HEK293T (cell line): ENCODE results near the gene SPACA9.

ENCODE experiments used
- CTCF ChIA-PET: fragments of 350-600 bp; formaldehyde crosslinking; extraction: SDS; loops from one replicate; lab custom pipeline; 2021; ENCODE audit warnings: antibody characterized with exemption, inconsistent platforms; lab: Yijun Ruan, JAX
- POLR2A ChIA-PET: fragments of 350-600 bp; formaldehyde crosslinking; extraction: SDS; loops from one replicate; lab custom pipeline; 2020; ENCODE audit warnings: antibody characterized with exemption, inconsistent platforms; lab: Yijun Ruan, JAX
- DNase-seq: peaks from one replicate; pipeline ENCODE4 v3.0.0; 2012; ENCODE audit warnings: mixed read lengths; ENCODE audit errors: extremely low spot score
- ARNT ChIP-seq: fragments of 450-650 bp; IDR thresholded peaks from 2 replicates; pipeline ENCODE4 v1.6.1; 2017; ENCODE audit warnings: mild to moderate bottlenecking
- BHLHE40 ChIP-seq: fragments of 450-650 bp; IDR thresholded peaks from 2 replicates; pipeline ENCODE4 v1.6.1; 2016; ENCODE audit warnings: mild to moderate bottlenecking, moderate library complexity, borderline replicate concordance
- CTBP1 ChIP-seq: fragments of 450-650 bp; IDR thresholded peaks from 2 replicates; pipeline ENCODE4 v1.6.1; 2016; ENCODE audit warnings: borderline replicate concordance
- ELF4 ChIP-seq: fragments of 450-650 bp; IDR thresholded peaks from 2 replicates; pipeline ENCODE4 v1.6.1; 2017; ENCODE audit warnings: antibody characterized with exemption
- FOXA1 ChIP-seq: fragments of 450-650 bp; IDR thresholded peaks from 2 replicates; pipeline ENCODE4 v1.6.1; 2016; ENCODE audit warnings: mild to moderate bottlenecking
- FOXK2 ChIP-seq: fragments of 450-650 bp; IDR thresholded peaks from 2 replicates; pipeline ENCODE4 v1.6.1; 2016; ENCODE audit warnings: mild to moderate bottlenecking
- FOXM1 ChIP-seq: fragments of 450-650 bp; IDR thresholded peaks from 2 replicates; pipeline ENCODE4 v1.6.1; 2017; ENCODE audit warnings: mild to moderate bottlenecking, borderline replicate concordance
- HDGF ChIP-seq: fragments of 450-650 bp; IDR thresholded peaks from 2 replicates; pipeline ENCODE4 v1.6.1; 2017; ENCODE audit warnings: antibody characterized with exemption, borderline replicate concordance
- L3MBTL2 ChIP-seq: fragments of 450-650 bp; conservative IDR thresholded peaks from 2 replicates; pipeline ENCODE4 v1.6.1; 2016; ENCODE audit warnings: mild to moderate bottlenecking
- LEF1 ChIP-seq: fragments of 450-650 bp; IDR thresholded peaks from 2 replicates; pipeline ENCODE4 v1.6.1; 2017; ENCODE audit warnings: mild to moderate bottlenecking, borderline replicate concordance
- NFRKB ChIP-seq: fragments of 450-650 bp; IDR thresholded peaks from 2 replicates; pipeline ENCODE4 v1.6.1; 2016; ENCODE audit warnings: mild to moderate bottlenecking, moderate library complexity
- PKNOX1 ChIP-seq: fragments of 450-650 bp; IDR thresholded peaks from 2 replicates; pipeline ENCODE4 v1.6.1; 2016
- SP1 ChIP-seq: fragments of 450-650 bp; IDR thresholded peaks from 2 replicates; pipeline ENCODE4 v1.6.1; 2017
- SUZ12 ChIP-seq: fragments of 450-650 bp; IDR thresholded peaks from 2 replicates; pipeline ENCODE4 v1.6.1; 2016; ENCODE audit warnings: mild to moderate bottlenecking
- TARDBP ChIP-seq: fragments of 450-650 bp; IDR thresholded peaks from 2 replicates; pipeline ENCODE4 v1.6.1; 2016
- ZNF384 ChIP-seq: fragments of 450-650 bp; IDR thresholded peaks from 2 replicates; pipeline ENCODE4 v1.6.1; 2016

The SPACA9 gene

GRCh38 chr9:132886334-132886725 lies 7.6 kb downstream of the SPACA9 start:
- ChIA-PET CTCF (no interaction called here), POLR2A (no interaction called here)
- no peak for TF ChIP-seq SUZ12
- TF ChIP-seq L3MBTL2: no peak
- TF ChIP-seq FOXA1: no peak
- TF ChIP-seq FOXK2: no peak
- no peak for TF ChIP-seq SP1
- TF ChIP-seq LEF1: no peak
- no peak for TF ChIP-seq ELF4
- no peak for TF ChIP-seq FOXM1
- TF ChIP-seq TARDBP: no peak
- no peak for TF ChIP-seq BHLHE40
- TF ChIP-seq NFRKB: no peak
- TF ChIP-seq ZNF384: no peak
- no peak for TF ChIP-seq CTBP1
- no peak for TF ChIP-seq ARNT
- TF ChIP-seq PKNOX1: no peak
- TF ChIP-seq HDGF: no peak
- DNase-seq: no peak

- POLR2A ChIA-PET: no interaction called here
- no peak for DNase-seq
These were observed 8.8 kb downstream of the SPACA9 start for GRCh38 chr9:132887181-132888120.

GRCh38 chr9:132888151-132888550 lies 9.5 kb downstream of the SPACA9 start:
- POLR2A ChIA-PET: no interaction called here
- TF ChIP-seq ZNF384: no peak
- TF ChIP-seq FOXA1: no peak
- TF ChIP-seq LEF1: no peak
- TF ChIP-seq PKNOX1: no peak
- TF ChIP-seq BHLHE40: no peak
- TF ChIP-seq ARNT: no peak
- no peak for TF ChIP-seq ELF4
- no peak for TF ChIP-seq FOXK2
- TF ChIP-seq SUZ12: no peak
- no peak for TF ChIP-seq TARDBP
- no peak for TF ChIP-seq CTBP1
- no peak for TF ChIP-seq HDGF
- no peak for TF ChIP-seq SP1
- TF ChIP-seq L3MBTL2: no peak
- TF ChIP-seq NFRKB: no peak
- no peak for TF ChIP-seq FOXM1
- DNase-seq: no peak
- CTCF ChIA-PET: no interaction called here

More at GRCh38 chr9:132887181-132888120, 8.8 kb downstream of the SPACA9 start:
- no peak for TF ChIP-seq SP1
- no peak for TF ChIP-seq NFRKB
- TF ChIP-seq L3MBTL2: no peak
- no peak for TF ChIP-seq CTBP1
- no peak for TF ChIP-seq FOXK2
- CTCF ChIA-PET: no interaction called here

GRCh38 chr9:132892400-132892799 lies 13.7 kb downstream of the SPACA9 start:
- ChIA-PET CTCF (no interaction called here), POLR2A (no interaction called here)
- DNase-seq: no peak
- no peak for TF ChIP-seq ARNT
- TF ChIP-seq FOXM1: no peak
- no peak for TF ChIP-seq HDGF
- no peak for TF ChIP-seq FOXK2
- TF ChIP-seq SP1: no peak
- TF ChIP-seq BHLHE40: no peak
- TF ChIP-seq SUZ12: no peak
- no peak for TF ChIP-seq TARDBP
- TF ChIP-seq PKNOX1: no peak
- TF ChIP-seq ZNF384: no peak
- TF ChIP-seq LEF1: no peak
- TF ChIP-seq ELF4: no peak
- TF ChIP-seq FOXA1: no peak

- DNase-seq: no peak
- TF ChIP-seq LEF1 (no peak), SUZ12 (no peak), BHLHE40 (no peak), FOXA1 (no peak)
- POLR2A ChIA-PET: no interaction called here
- CTCF ChIA-PET: interaction anchor here (1.3 kb wide), 1 partner anchor 8 kb away, joined by 4 read pairs; no protein-coding TSS in a partner anchor
These were observed 15.6 kb downstream of the SPACA9 start for GRCh38 chr9:132894346-132894745.

GRCh38 chr9:132894862-132895835 lies 16.5 kb downstream of the SPACA9 start:
- CTCF ChIA-PET: no interaction called here
- TF ChIP-seq LEF1 (no peak), SUZ12 (no peak), BHLHE40 (no peak), ELF4 (no peak), FOXK2 (no peak), FOXA1 (no peak), SP1 (no peak), PKNOX1 (no peak), CTBP1 (no peak), L3MBTL2 (no peak), ARNT (no peak), FOXM1 (no peak), TARDBP (no peak), HDGF (no peak), NFRKB (no peak), ZNF384 (no peak)
- DNase-seq: no peak
- POLR2A ChIA-PET: interaction anchor here (1.2 kb wide), 1 partner anchor 50 kb away, joined by 3 read pairs; no protein-coding TSS in a partner anchor
